ENCODE measurements around the gene RBM15B. TPM values are rescaled to one million over a fixed set of nuclear protein-coding genes. Genes with fewer than 3 reads are reported as not detected.

The RBM15B gene
- total RNA-seq, result 10 to 100 TPM in 1 of 4 donors, 1 to 10 TPM in 3; 7.0 to 11.9 (median 9.8) TPM
- polyA plus RNA-seq, result 1 to 10 TPM; 4.6 to 8.8 (median 6.1) TPM
- long read RNA-seq, donor 1, full-length matches to known transcripts, result 57 of 57 reads
- long read RNA-seq, donor 1, partial matches to known transcripts, result 0 of 57 reads
- long read RNA-seq, donor 1, other reads (novel, unspliced or antisense), result 0 of 57 reads
- long read RNA-seq, donor 2, full-length matches to known transcripts, result 126 of 126 reads
- long read RNA-seq, donor 2, partial matches to known transcripts, result 0 of 126 reads
- long read RNA-seq, donor 2, other reads (novel, unspliced or antisense), result 0 of 126 reads

GRCh38 chr3:51391075-51391565 is at the start of gene RBM15B:
TSS of gene RBM15B (plus strand) at chr3:51391285. CDS start at chr3:51391400, 115 bp downstream.
- peaks cover 50% of the 10 kb centered on the region for H3K4me1 ChIP-seq
- 0 to 1% (median 1%) methylated on average over 57 to 83 of the region's 83 CpGs for WGBS, 3 donors
- peak; percentile 94 for TF ChIP-seq CTCF (IDR thresholded peaks at IDR 0.05)
- H3K27ac ChIP-seq, result peak within 1 kb of the TSS; percentile 90
- no peaks in the 10 kb centered on the region for H3K9me3 ChIP-seq
- peaks cover 3 to 56% of the 10 kb centered on the region in 2 donors for H3K36me3 ChIP-seq (ENCODE audit: insufficient read depth in 1 of 2, low read depth in 1 of 2)
- H3K4me3 ChIP-seq, result peak within 1 kb of the TSS; percentile 88
- no peaks in the 10 kb centered on the region for H3K27me3 ChIP-seq (ENCODE audit: insufficient read depth in 3 of 3, low read length in 2 of 3)
- ATAC-seq, result peak; percentile 94 to 96 (median 96)
- DNase-seq, result peak; percentile 99
- intact Hi-C loops (cut with DNase I), result loop anchor here (5.0 to 10.0 kb wide), 4 partner anchors 284 to 819 kb away; partner anchors contain the start of genes MAPKAPK3 (in 1 of the 2) and TEX264 (in 1 of the 2)

GRCh38 chr3:51343918-51344687 is 47.0 kb upstream of the RBM15B start:
- intact Hi-C loops (cut with DNase I), result no loop called here
- 75 to 82% (median 79%) methylated on average over 7 of the region's 7 CpGs for WGBS, 3 donors
- Histone ChIP-seq H3K4me1 (no peaks in the 10 kb centered on the region), H3K27me3 (ENCODE audit: insufficient read depth in 3 of 3, low read length in 2 of 3) (no peaks in the 10 kb centered on the region), H3K36me3 (ENCODE audit: insufficient read depth in 1 of 2, low read depth in 1 of 2) (no peaks in the 10 kb centered on the region), H3K4me3 (no peak overlapping the region), H3K9me3 (no peaks in the 10 kb centered on the region), H3K27ac (no peak overlapping the region)
- ATAC-seq, result no peak
- no peak for TF ChIP-seq CTCF (IDR thresholded peaks at IDR 0.05)
- peak in 1 of 2 donors; percentile 27 for DNase-seq

GRCh38 chr3:51350751-51351150 is 40.3 kb upstream of the RBM15B start:
- ATAC-seq, result no peak
- no peak overlapping the region for H3K4me3 ChIP-seq
- no peak for DNase-seq
- H3K27me3 ChIP-seq (ENCODE audit: insufficient read depth in 3 of 3, low read length in 2 of 3), result no peaks in the 10 kb centered on the region
- TF ChIP-seq CTCF (IDR thresholded peaks at IDR 0.05), result no peak
- 35 to 82% (median 48%) methylated on average over 1 of the region's 1 CpG for WGBS, 3 donors
- intact Hi-C loops (cut with DNase I), result no loop called here
- no peak overlapping the region for H3K27ac ChIP-seq
- H3K36me3 ChIP-seq (ENCODE audit: insufficient read depth in 1 of 2, low read depth in 1 of 2), result no peaks in the 10 kb centered on the region
- H3K4me1 ChIP-seq, result no peaks in the 10 kb centered on the region
- H3K9me3 ChIP-seq, result no peaks in the 10 kb centered on the region

- H3K27me3 ChIP-seq (ENCODE audit: insufficient read depth in 3 of 3, low read length in 2 of 3), result no peaks in the 10 kb centered on the region
- H3K9me3 ChIP-seq, result no peaks in the 10 kb centered on the region
- ATAC-seq (no peak), DNase-seq (no peak)
- H3K4me1 ChIP-seq, result no peaks in the 10 kb centered on the region
- no peak overlapping the region for H3K4me3 ChIP-seq
- TF ChIP-seq CTCF (IDR thresholded peaks at IDR 0.05), result no peak
- intact Hi-C loops (cut with DNase I), result no loop called here
- no peak overlapping the region for H3K27ac ChIP-seq
- H3K36me3 ChIP-seq (ENCODE audit: insufficient read depth in 1 of 2, low read depth in 1 of 2), result no peaks in the 10 kb centered on the region
- 60 to 78% (median 69%) methylated on average over 4 of the region's 4 CpGs for WGBS, 3 donors
These were observed 38.0 kb upstream of the RBM15B start for GRCh38 chr3:51353131-51353530.

All from psoas muscle (tissue), 8 donors.